A549 (cell line): ENCODE data around the gene PDE4D.

Source experiments
- EP300 ChIP-seq, 2 experiments: fragments of >200 bp; sonication (Bioruptor Twin); formaldehyde crosslinking; IDR thresholded peaks; 2 replicates in 1 of 2; 3 replicates in 1 of 2; pipeline ENCODE4 v1.6.1; 2016 to 2017
- RAD21 ChIP-seq, 2 experiments: fragments of >200 bp in 1 of 2; sonication (Bioruptor Twin) in 1 of 2; formaldehyde crosslinking in 1 of 2; IDR thresholded peaks in 1 of 2; conservative IDR thresholded peaks in 1 of 2; 2 replicates in 1 of 2; 3 replicates in 1 of 2; pipeline ENCODE4 v1.6.1; 2012 to 2018; ENCODE audit warnings: inconsistent platforms in 1 of 2

GRCh38 chr5:59416026-59416425, 477.5 kb downstream of the PDE4D start:
- TF ChIP-seq EP300 (IDR thresholded peaks at IDR 0.05): no peak
- TF ChIP-seq RAD21 (conservative IDR thresholded peaks at IDR 0.05 in 1 of 2, IDR thresholded peaks at IDR 0.05 in 1 of 2): no peak
